ENCODE results near the gene HBA1.
"Not testable (repeated sequence)": the region's sequence is repeated elsewhere in the genome, so short reads cannot be mapped to it uniquely, and the experiment has no call there.

GRCh38 chr16:153129-153521, 23.4 kb upstream of the HBA1 start:
- TF ChIP-seq CTCF (conservative IDR thresholded peaks at IDR 0.05); ZFX (IDR thresholded peaks at IDR 0.05): not testable (repeated sequence)

Data from C4-2B (cell line).